GM18951 (cell line): ENCODE results near the gene TRMT10C.

Source experiments
- POLR2A ChIP-seq: IDR thresholded peaks from 4 replicates; pipeline ENCODE4 v1.6.1; 2011; ENCODE audit warnings: mild to moderate bottlenecking; ENCODE audit not compliant: insufficient read length, insufficient read depth; ENCODE audit errors: extremely low read depth
- in situ Hi-C: fragments of 300-500 bp; cut with MboI; formaldehyde crosslinking; loops from one replicate; pipeline ENCODE4 v1.12.0; 2022; ENCODE audit warnings: low sequenced_read_pairs, mixed read lengths, inconsistent platforms; ENCODE audit not compliant: unreplicated experiment

The TRMT10C gene

DNA sequence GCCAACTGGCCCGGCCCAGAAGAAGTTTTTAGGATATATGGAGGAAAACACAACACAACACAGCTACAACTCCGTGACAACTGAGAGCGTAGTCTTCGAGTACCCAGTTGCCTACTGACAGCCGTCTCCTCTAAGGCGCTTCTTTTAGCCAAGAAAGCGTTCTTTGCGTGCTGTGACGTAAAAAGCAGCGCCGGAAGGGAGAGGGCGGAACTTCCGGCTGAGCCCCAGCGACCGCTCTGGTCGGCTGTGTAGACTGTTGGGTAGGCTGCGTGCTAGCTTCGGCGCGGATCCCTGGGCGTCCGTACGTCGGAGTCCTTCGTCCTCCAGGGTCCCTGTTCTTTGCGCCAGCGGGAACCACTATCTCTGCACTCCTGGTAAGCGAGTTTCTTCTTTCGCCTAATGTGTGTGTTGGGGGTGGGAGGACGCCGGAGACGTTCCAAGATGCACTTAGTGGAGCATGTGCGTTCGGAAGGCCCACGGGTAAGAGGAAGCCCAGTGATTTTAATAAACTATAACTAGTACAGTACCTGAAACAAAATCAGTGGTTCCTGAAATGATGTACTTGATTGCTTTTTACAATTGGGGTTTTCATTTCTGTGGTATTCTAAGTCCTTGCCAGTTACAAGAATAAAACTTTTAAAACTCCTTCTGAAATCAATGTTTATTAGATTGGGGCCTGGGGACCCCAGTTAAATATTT, at the start of gene TRMT10C:
Gene TRMT10C, plus strand, starts transcription at position 239 of the 699 bp plus-strand sequence. CDS start 2,914 bp downstream, outside the sequence.
- TF ChIP-seq POLR2A = peak; percentile 83
- in situ Hi-C loops = no loop called here

DNA sequence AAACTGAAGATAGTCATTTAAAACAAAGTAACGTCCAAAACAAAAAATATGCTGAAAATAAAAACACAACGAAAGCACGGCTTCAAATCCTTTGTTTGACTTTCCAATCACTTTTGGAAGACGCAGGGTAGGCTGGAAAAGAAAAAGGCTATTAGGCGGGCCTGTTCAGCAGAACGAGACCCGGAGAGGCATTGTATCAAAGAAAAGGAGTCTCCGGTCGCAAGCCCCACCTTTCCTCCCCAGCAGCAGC, 49.3 kb upstream of the TRMT10C start:
- no peak for TF ChIP-seq POLR2A
- in situ Hi-C loops = no loop called here

DNA sequence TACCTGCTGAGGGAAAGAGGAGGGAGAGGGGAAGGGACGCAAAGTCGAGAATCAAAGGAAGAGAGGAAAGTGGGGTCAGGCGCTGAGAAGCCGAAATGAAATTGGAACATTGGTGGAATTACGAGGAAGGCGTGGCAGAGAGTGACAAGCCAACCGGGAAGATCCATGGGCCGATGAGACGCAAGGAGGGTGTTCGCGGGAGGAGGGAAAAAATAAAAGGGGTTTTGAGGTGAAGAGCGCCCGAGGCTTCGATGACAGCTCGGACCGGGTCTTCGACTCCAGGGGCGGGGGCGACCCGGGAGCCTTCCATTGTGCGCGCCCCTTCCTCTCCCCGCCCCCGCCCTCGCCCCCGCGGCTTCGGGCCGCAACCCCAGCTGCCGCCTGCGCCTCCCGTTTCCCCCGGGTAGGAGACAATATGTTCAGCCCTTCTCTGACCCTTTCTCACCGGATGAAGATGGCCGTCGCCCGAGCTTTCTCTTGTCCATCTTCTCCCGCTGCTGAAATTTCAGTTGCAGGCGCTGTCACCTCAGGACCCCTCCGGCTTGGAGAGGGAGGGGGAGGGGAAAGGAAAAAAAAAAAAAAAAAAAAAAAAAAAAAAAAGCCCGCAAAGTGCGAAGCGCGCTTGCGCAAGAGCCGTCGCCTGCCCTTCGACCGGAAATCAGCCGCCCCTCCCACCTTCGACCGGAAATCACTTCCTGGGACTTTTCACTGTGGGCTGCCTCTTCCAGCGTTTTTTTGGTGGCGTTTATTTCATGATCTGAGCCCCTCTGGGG, 48.8 kb upstream of the TRMT10C start, which contains the start of gene SENP7:
Gene SENP7, minus strand, starts transcription at position 567 of the 773 bp plus-strand sequence. Its CDS starts 82 bp downstream, at position 485.
- in situ Hi-C loops = no loop called here
- peak; percentile 64 for TF ChIP-seq POLR2A

DNA sequence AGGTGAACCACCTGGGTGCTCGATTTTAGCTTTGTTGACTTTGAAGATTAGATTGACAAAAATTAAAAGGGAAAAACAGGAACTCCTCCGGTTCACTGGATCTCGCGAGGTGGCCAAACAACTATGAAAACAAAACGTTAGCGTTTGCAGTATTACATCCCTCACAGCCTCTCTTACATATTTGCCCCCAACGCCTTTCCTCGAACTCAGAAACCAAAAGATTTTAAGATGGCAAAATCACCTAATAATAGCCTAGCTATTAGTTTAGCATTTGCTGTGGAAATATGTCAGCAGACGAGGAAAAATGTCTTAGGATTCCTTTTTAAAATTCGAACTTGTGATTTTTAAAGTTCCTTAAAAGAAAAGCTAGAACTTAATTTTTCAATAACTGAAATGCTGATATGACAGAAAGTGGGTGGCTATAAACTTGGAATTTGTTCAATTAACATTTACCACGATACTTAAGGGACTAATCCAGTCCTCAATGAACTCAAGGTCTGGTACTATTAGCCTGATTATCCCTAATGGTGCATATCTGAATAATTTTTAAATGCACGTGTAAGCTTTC, 48.2 kb upstream of the TRMT10C start:
- in situ Hi-C loops = no loop called here
- no peak for TF ChIP-seq POLR2A

DNA sequence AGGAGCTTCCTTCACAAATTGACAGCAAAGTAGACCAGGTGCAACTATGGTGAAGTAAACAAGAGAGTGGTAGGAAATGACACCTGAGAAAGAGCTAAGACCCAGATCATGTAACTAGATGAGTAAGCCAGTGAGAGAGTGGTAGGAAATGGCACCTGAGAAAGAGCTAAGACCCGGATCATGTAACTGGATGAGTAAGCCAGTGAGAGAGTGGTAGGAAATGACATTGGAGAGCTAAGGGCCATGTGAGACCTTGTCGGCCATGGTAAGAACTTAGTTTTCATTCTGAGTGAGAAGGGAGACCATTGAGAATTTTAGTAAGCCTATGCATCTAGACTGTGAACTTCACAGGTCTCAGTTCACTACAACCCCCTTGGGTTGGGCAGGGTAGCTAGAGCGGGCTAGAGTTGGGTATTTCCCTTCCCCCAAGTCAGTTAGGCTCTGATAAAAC, 43.2 kb upstream of the TRMT10C start:
- in situ Hi-C loops = no loop called here
- TF ChIP-seq POLR2A = no peak

DNA sequence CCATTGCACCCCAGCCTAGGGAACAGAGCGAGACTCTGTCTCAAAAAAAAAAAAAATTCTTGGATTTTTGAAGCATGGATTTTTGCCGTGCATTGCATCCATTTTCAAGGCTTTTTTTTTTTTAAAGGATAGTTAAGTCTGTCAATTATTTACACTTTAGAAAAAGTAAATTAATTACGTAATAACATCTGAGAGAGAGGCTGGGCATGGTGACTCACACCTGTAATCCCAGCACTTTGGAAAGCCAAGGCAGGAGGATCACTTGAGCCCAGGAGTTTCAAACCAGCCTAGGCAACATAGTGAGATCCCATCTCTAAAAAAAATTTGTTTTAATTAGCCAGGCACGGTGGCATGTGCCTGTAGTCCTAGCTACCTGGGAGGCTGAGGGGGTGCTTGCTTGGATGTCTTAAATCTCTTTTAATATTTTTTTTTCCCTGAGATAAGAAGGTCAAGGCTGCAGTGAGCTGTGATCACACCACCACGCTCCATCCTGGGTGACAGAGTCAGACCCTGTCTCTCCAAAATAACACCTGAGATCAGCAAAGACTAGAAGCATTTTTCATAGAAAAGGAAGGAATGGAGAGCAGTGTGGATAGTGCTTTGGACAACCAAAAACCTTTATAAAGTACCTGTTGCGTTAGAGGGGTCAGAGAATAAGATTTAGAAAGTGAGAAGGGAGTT, 41.8 kb upstream of the TRMT10C start:
- TF ChIP-seq POLR2A = no peak
- in situ Hi-C loops = no loop called here

DNA sequence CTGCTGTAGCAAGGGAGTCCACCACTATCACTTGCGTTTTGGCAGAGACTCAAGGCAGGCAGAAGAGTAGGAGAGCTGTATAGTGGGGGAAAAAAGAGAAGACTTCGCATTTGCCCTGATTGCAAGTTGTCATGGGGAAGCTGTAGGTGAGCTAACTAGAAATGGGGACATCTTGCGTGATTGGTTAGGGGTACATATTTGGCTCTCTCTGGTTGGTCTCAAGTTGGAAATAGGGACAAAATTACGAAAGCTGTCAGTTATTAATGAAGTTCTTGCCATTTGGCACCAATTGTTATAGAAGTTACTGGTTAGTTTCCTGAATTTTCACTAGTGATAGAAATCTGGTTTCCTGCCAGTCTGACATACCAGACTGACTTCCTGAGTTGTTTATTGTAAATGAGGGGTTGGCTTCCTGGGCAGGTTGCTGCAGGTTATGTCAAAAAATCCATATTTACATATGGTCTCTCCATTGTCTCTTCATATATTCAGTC, 40.4 kb upstream of the TRMT10C start:
- in situ Hi-C loops = no loop called here

DNA sequence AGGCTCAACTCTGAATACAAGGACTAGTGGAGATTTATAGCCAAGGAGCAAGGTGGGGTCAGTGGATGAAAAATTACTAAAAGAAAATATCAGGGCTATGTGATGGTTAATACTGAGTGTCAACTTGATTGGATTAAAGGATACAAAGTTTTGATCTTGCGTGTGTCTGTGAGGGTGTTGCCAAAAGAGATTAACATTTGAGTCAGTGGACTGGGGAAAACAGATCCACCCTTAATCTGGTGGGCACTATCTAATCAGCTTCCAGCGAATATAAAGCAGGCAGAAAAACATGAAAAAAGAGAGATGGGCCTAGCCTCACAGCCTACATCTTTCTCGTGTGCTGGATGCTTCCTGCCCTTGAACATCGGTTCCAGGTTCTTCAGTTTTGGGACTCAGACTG, 34.2 kb upstream of the TRMT10C start:
- TF ChIP-seq POLR2A = no peak
- in situ Hi-C loops = no loop called here

More for the DNA sequence above, 40.4 kb upstream of the TRMT10C start:
- TF ChIP-seq POLR2A = no peak

DNA sequence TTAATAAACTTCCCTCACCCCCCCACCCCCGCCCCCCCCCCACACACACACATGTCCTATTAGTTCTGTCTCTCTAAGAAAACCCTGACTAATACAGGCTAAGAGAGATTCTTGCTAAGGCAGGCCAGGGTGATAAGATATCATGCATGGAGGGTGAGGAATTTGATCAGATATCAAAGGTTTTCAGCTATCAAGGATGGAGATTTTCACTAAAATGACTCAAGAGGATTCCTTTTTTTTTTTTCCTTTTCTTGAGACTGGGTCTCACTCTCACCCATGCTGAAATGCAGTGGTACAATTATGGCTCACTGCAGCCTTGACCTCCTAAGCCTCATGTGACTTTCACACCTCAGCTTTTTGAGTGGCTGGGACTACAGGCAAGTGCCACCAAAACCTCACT, 33.8 kb upstream of the TRMT10C start:
- in situ Hi-C loops = no loop called here
- TF ChIP-seq POLR2A = no peak

DNA sequence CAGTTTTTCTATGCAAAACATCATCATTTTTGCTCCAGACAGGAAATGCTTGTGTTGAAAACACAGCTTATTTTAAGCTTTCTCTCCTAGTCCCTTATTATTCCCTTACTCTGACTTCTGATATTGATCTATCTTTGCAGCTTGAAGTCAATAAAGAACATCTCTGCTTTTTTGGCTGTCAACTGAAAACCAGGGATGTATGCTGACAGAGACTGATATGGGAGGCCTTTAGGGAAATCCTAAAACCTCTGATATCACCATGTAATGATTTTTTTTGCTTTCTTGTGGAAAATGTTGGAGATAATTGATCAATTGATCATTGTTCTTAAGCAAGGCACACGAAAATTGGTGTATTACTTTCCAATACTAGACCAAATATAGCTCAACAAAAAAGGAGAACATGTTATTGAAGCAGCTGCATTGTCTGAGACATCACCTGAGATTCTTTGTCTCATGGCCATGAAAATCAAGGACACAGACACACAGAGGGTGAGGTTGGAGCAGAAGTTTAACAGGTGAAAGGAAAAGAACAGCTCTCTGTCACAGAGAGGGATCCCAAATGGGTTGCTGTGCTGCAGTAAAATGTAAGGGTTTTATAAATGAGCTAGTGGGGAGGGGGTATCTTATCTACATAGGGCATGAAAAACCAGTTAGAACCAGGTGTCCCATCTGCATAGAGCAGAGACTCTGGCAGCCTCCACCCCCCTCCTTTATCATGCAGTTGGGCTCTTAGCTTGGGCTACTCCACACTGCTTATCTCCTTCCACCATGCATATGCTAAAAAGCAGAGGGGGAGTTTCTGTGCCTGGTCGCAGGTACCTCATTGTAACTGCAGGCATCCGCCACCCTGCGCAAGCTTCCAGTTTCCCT, 31.6 kb upstream of the TRMT10C start:
- no peak for TF ChIP-seq POLR2A
- in situ Hi-C loops = no loop called here

DNA sequence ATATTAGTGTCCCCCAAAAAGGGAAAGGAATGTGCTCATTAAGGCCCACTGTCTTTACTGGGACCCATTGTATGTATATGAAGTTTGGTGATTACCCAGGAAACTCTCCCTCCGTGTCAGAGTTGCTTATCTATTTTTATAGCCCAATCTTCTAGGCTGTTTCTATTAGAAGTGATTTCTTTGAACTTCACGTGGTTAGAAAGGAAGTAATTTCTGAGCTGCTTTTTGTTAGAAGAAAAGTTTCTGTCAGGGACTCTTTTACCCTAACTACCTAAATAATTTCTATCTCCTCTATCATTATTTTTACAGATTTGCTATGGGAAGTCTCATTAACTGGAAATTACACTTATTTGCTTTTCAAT, 31.0 kb upstream of the TRMT10C start:
- in situ Hi-C loops = no loop called here
- TF ChIP-seq POLR2A = no peak

DNA sequence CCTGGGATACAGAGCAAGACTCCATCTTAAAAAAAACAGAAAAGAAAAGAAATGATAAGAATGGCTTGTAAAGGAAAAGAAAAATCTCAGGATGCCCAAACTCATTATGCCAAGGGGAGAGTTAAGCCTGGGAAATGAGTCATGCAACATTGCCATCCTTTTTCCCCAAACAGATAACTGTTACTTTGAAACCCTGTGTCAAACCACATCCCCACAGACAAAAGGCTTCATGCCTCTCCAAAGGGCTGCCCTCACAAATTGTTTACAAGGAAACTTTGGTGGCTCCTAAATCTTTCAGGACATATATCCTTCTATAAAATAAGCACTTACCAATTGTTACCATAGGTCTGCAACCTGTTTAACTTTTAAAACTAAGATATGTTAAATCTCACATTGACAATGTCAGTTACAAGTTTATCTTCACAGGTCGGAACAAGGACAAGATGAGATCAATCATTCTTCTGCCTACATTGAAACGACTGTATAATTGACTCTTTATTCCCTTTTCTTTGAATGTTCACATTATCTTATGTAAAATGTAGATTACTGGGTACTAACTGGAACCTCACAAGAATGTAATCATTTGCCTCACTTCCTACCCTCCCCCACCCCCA, 30.1 kb upstream of the TRMT10C start:
- in situ Hi-C loops = no loop called here
- no peak for TF ChIP-seq POLR2A
